ENCODE measurements around the gene EMILIN3.

DNA sequence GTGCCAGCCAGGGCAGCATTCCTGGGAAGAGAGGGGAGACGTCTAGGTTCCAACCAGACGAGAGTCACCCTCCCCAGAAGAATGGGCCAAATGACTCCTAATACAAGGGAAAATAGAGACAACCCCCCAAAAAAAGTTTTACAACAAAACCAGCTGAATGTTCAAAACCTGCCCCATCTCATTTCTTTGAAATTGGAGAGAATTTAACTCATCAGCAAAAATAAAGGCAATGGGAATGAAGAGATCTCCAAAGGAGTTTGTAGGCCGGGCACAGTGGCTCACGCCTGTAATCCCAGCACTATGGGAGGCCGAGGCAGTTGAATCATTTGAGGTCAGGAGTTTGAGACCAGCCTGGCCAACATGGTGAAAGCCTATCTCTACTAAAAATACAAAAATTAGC is 9.7 kb upstream of the EMILIN3 start:
- no peak for TF ChIP-seq POLR2AphosphoS5 (IDR thresholded peaks at IDR 0.05; ENCODE audit: borderline replicate concordance, low read depth, low read length)
- no peak for TF ChIP-seq EZH2 (IDR thresholded peaks at IDR 0.05)
- TF ChIP-seq FOXP2 (optimal IDR thresholded peaks at IDR 0.05; ENCODE audit: control extremely low read depth, extremely low read length, insufficient read depth), result no peak
